ENCODE measurements around the gene CTNS.
A peak's percentile ranks its signal among the peaks of the same experiment; 100 is the strongest.
"Not testable (repeated sequence)": the region's sequence is repeated elsewhere in the genome, so short reads cannot be mapped to it uniquely, and the experiment has no call there.

The CTNS gene

DNA sequence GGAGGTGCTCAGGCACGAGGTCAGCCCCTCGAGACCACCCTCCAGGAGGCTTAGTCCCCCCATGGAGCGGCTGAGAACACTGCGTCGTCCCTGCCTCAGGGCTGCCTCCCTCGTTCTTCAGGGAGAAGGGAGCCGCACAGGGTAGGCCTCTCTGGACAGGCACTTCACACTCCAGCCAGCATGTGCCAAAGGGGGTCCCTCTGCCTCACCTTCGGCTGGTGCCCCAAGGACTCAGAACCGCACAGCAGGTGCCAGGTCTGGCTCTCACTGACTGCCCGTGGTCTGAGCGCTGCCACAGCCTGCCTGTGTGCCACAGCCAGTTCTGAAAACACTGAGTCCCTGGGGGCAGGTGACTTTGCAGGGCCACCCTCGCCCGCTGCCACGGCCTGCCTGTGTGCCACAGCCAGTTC, 52.3 kb downstream of the CTNS start:
- no peak for DNase-seq

DNA sequence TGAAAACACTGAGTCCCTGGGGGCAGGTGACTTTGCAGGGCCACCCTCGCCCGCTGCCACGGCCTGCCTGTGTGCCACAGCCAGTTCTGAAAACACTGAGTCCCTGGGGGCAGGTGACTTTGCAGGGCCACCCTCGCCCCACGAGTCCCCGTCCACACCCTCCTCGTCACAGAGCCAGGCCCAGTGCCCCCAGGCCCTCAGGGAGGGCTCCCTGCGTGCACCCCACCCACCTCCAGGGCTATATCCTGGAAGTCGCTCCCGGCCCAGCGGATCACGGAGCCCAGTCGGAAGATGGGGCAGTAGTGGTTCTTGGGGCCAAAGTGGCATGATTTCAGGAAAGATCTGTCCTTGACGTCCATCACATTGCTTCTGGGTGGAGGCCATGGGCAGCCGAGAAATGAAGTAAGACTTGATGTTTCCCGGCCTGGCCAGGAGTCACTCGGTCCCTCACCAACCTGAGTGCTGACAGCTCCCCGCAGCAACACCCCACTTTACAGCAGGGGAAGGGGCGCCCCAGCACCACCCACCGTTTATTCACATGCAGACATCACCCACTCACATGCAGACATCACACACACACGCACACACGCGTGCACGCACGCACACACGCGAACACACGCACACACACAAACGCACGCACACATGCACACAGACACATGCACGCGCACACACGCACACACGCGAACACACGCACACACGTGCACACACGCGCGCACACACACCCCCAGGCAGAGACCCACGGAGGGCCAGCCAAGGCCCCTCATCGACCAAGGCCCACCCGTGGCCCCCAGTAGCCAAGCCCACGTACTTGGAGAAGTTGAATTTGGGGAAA, 52.9 kb downstream of the CTNS start:
- DNase-seq, result no peak

DNA sequence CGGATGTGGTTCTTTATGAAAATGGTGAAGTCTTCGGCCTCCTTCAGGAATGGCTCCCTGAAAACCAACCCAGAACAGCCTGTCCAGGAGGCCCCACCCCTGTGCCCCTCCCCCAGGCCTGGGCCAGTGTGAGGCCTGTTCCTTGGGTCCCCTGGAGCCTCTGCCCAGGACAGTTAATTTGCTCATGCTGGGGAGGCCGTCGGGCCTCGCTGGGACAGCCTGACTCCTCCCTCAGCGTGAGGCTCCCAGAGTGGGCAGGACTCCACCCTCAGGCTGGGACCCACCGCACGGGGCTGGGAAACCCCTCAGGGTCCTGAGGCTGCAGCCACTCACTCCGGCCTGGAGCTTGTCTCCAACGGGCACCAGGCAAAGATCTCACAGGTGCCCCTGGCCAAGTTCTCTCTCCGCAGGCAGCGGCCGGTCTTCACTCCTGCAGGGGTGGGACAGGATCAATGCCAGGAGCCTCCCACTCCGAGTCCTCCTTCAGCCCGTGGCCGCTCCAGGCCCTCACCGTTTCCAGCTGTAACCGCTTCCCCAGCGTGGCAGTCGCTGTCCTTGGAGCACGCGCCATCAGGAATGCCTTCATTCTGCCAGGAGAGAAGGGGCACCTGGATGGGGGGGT, 53.6 kb downstream of the CTNS start:
- no peak for DNase-seq

DNA sequence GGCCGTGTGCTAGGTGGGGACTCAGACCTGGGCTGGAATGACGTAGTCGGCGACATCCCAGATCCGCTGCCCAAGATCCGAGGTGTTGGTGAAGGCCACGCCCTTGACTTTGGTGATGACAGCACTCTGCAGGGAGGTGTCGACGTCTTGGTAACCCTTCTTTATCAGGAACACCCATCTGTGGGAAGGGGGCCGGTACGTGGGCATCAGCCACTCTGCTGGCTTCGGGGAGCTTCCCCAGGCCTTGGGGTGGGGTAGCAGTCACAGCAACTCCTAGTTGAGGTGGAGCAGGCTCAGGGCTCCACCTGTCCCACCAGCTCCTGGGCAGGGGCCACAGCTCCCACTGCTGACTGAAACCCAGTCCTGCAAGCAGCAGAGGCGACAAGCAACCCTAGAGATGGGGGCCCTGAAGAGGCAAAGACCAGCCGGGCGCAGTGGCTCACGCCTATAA, 55.1 kb downstream of the CTNS start:
- no peak for DNase-seq

DNA sequence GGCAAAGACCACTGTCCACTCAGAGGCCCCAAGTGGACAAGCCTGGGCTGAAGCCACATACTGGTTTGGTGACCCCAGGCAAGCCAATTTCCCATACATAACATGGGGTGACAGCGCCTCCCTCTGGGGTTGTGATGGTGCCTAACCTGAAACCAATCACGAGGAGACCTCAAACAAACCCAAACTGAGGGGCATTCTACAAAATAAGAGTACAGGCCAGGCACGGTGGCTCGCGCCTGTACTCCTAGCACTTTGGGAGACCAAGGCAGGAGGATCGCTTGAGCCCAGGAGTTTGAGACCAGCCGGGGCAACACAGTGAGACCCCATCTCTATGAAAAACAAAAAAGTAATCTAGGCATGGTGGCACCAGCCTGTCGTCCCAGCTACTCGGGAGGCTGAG, 55.8 kb downstream of the CTNS start:
- DNase-seq, result no peak

DNA sequence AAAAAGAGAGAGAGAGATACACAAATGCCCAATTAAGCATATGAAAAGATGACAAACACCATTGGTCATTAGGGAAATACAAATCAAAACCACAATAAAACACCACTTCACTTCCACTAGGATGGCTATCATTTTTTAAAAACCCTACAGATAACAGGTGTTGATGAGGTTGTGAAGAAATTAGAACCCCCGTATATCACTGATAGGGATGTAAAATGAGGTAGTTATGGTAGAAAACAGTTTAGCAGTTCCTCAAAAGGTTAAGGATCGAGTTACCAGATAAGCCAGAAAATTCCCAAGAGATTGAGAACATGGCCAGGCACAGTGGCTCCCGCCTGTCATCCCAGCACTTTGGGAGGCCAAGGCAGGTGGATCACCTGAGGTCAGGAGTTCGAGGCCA, 56.6 kb downstream of the CTNS start:
- DNase-seq, result no peak

DNA sequence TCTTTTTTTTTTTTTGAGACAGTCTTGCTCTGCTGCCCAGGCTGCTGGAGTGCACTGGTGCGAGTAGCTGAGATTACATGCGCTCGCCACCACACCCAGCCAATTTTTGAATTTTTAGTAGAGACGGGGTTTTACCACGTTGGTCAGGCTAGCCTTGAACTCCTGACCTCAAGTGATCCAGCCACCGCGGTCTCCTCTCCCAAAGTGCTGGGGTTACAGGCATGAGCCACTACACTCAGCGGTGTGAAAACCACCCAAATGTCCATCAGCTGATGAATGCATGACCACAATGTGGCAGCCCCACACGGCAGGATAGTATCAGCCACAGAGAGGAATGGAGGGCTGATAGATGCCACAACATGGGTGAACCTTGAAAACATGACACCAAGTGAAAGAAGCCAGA, 57.3 kb downstream of the CTNS start:
- DNase-seq, result no peak

DNA sequence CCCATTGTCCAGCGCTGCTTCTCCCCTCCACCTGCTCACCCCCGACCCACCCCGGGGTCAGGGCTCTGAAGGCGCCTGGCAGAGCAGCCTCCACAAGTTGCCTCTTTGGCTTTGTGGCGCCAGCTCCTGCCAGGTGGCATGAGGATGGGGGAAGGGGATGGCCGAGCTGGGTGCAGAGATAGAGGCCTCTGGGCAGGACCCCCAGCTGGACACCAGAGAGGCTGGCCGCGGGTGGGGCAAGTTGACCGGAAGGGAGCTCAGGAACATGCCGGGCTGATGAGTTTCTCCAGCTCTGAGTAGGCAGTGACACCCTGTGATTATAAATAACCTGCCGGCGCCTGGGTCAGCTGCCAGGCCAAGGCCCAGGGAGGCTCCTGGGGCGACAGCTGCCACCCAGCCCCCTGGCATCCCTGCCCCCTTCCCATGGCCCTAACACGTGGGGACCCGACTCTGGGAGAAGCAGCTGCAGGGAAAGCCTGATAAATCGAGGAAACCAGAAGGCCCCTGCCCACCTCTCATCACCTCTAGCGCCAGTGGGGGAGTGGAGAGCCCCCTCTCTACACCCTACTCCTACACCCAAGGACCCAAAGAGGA, 58.7 kb downstream of the CTNS start:
- DNase-seq, result no peak

DNA sequence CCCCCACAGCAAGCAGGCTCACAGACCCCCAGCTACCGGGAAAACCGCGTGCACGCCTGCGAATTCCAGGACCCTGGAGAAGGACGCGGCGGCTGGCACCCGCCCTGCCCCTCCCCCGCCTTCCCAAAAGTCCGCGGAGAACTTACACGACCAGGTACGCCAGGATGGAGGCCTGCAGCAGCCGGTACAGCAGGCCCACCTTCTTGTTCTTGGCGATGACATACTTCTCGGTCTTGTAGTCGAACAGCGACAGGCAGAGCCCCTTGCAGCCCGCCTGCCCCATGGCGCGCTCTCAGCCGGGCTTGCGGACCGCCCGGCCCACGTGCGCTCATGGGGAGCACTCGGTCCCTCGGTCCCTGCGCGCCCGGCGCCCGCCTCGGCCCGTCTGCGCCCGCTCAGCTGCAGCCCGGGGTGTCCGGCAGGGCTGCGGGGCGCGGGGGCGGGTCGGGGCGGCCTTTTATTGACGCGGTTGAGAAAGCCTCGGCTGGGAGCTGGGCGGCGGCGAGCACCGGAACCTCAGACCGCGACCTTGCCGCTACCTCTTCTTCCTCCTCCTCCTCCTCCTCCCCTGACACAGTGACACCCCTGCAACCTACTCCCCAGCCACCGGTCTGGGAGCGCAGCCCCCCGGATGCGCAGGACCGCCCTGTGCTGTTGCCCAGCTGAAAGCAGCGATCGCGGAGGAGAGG, 59.3 kb downstream of the CTNS start, which contains the start of gene P2RX5:
TSS of gene P2RX5 (minus strand) at position 433 of the 689 bp plus-strand sequence. CDS start at position 283, 150 bp downstream.
- peak in 2 of 4 experiments; percentile 22 to 24 for DNase-seq

DNA sequence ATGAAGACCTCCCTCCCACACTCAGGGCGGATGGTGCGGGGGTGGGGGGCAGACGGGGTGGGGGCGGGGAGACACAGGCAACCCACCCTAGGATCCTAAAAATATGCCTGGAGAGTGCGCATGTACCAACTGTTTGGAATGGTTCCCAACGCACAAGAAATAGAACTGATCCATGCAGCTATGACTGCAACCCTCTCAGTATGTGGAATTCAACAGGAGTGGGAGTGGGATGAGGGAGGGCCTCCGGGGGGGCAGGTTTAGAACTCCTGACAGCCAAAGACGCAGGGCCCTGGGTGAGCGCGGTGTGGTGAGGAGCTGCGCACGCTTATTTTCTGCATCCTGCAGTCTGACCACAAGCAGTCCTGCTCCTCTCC, 60.5 kb downstream of the CTNS start:
- DNase-seq, result no peak

DNA sequence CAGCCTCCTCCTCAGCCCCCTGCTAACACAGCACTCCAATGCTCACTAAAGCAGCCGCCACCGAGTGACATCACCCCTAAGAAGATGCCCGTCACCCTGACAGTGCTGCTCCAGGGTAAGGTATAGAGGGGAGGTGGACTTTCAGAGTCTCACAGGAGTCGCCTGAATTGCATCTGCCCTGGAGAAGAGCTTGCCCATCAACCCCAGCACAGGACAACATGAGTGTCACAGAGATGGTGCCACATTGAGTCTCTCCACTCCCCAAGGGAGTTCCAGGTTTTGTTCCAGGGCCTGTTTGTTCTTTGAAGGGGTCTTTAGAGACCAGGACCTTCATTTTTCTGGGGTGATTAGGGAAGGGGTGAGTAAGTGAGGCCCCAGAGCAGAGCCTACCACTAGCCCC, 61.6 kb downstream of the CTNS start:
- no peak for DNase-seq

DNA sequence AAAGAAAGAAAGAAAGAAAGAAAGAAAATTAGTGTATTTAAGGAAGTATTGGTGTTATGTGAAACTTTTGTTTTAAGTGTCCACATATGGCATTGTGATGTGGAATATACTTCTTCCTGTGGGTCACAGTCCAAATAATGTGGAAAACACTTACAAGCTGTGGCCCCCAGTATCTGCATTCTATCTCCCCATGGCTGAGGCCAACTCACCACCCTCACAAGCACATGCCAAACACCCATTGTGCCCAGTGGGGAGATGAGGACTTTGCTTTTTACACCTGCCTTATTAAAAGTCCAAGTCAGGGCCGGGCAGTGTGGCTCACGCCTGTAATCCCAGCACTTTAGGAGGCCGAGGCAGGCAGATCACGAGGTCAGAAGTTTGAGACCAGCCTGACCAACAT, 63.4 kb downstream of the CTNS start:
- no peak for DNase-seq

DNA sequence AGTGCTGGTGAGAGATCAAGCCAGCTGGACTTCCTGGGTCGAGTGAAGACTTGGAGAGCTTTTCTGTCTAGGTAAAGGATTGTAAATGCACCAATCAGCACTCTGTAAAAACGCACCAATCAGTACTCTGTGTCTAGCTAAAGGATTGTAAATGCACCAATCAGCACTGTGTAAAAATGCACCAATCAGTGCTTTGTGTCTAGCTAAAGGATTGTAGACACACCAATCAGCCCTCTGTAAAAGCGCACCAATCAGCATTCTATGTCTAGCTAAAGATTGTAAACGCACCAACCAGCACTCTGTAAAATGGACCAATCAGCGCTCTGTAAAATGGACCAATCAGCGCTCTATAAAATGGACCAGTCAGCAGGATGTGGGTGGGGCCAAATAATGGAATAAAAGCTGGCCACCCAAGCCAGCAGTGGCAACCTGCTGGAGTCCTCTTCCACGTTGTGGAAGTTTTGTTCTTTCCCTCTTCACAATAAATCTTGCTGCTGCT, 65.5 kb downstream of the CTNS start:
- DNase-seq, result not testable (repeated sequence)

DNA sequence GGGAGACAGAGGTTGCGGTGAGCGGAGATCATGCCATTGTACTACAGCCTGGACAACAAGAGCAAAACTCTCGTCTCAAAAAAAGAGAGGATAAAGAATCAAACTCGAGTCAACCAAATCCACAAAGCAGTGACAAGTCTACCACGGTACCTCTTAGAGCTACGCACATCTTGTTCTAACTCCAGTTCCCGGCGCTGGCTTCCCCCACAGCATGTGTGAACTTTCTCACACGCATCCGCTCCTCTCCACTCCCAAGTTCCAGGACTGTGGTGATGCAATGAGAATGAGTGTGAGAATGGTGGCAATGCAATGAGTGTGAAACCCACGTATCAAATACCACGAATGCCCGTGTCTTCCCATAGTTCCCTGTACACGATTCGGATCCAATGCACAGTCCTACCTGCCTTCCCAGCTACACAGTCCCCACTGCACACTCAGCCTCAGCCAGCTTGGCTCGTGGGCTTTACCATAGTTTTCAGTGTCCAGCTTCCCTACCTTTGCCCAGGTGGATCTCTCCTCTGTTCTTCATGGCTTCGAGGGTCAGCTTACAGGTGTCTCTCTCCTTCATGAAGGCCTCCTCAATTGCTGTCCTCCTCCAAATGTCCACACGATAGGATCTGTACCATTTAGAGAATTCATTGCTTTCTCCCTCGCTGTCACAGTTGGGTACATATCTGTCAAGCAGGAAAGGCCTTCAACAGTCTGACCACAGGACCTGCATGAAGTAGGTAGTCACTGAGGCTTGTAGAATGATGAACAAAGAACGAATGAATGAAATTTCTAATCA, 68.6 kb downstream of the CTNS start:
- DNase-seq, result no peak

DNA sequence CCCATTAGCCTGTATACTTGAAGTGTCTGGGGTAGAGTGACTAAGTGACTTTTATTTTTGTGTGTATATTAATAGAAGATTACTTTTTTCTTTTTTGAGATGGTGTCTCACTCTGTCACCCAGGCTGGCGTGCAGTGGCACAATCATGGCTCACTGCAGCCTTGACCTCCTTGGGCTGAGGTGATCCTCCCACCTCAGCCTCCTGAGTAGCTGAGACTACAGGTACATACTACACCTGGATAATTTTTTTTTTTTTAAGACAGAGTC, 69.1 kb downstream of the CTNS start:
- not testable (repeated sequence) for DNase-seq

DNA sequence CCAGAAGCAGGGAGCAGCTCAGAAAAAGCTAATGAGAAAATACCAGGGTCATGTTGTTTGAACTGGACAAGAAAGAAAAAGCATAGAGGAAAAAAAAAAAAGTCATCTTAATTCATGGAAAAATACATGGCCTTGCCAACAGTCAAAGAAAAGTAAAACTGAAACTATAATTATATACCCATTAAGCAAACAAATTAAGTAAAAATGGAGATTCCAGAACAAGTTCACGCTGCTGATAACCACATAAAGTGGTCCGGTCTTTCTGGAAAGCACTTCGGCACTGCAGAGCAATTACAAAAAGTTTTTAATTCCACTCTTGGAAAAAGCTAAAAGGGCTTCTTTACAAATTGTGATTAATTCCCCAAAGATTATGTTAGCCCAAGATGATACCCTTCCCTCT, 71.8 kb downstream of the CTNS start:
- no peak for DNase-seq

DNA sequence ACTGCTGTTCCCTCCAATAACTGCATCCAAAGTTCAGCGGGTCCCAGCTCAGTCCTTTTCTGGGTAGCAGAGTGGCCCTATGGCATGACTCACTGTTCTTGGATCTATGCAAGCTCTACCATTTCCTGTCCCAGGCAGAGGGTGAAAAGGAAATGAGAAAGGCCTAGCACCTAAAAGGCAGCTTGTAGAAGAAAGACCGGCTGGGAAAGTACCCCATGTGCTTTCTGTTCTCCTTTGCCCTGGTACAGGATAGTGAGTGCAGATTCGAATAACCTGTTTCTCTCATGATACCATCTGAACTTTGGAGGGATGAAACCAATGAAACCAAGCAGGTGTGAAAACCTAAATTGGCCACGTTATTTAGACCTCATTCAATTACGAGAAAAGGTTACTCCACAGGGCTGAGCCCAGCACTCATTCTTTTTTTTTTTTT, 74.4 kb downstream of the CTNS start:
- DNase-seq, result peak in 3 of 4 experiments; percentile 31 to 32 (median 31)
